Breast epithelium (tissue), 3 donors: ENCODE results near the gene HAUS8.

Experiments
- POLR2A ChIP-seq: fragments of 450-650 bp; IDR thresholded peaks from one replicate; pipeline ENCODE4 v1.6.1; 2016; ENCODE audit warnings: antibody characterized with exemption, mild to moderate bottlenecking, moderate library complexity
- TF ChIP-seq, protein P1 (sequence below), 3 donors: fragments of 450-650 bp; IDR thresholded peaks; one replicate each; pipeline ENCODE4 v1.5.1; 2016 to 2017; ENCODE audit warnings: antibody characterized with exemption in 3 of 3, mild to moderate bottlenecking in 3 of 3, moderate library complexity in 3 of 3

DNA sequence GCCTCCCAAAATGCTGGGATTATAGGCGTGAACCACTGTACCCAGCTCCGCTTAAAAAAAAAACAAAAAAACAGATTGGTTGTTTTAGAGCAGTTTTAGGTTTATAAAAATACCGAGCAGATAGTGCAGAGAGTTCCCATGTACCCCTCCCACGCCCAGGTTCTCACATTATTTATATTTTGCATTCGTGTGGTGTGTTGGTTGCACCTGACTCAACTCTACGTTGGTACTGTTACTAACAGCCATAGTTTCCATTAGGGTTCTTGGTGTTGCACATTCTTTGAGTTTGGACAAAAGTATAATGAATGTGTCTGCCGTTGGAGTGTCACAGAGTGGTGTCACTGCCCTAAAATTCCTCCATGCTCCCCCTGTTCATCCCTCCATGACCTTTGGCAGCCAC is 29.4 kb upstream of the HAUS8 start:
- TF ChIP-seq, protein P1, sequence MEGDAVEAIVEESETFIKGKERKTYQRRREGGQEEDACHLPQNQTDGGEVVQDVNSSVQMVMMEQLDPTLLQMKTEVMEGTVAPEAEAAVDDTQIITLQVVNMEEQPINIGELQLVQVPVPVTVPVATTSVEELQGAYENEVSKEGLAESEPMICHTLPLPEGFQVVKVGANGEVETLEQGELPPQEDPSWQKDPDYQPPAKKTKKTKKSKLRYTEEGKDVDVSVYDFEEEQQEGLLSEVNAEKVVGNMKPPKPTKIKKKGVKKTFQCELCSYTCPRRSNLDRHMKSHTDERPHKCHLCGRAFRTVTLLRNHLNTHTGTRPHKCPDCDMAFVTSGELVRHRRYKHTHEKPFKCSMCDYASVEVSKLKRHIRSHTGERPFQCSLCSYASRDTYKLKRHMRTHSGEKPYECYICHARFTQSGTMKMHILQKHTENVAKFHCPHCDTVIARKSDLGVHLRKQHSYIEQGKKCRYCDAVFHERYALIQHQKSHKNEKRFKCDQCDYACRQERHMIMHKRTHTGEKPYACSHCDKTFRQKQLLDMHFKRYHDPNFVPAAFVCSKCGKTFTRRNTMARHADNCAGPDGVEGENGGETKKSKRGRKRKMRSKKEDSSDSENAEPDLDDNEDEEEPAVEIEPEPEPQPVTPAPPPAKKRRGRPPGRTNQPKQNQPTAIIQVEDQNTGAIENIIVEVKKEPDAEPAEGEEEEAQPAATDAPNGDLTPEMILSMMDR (IDR thresholded peaks at IDR 0.05), result no peak
- no peak for TF ChIP-seq POLR2A
